DOHH2 (cell line): ENCODE data around the gene CLRN1.

Experiments used
- EZH2phosphoT487 ChIP-seq: fragments of 200-600 bp; sonication (generic); IDR thresholded peaks from 2 replicates; pipeline ENCODE4 v1.6.1; 2017; ENCODE audit warnings: borderline replicate concordance, mild to moderate bottlenecking, antibody characterized with exemption, low read length, moderate library complexity, mixed read lengths
- TF ChIP-seq, protein P1 (sequence below): fragments of 200-600 bp; sonication (generic); IDR thresholded peaks from one replicate; pipeline ENCODE4 v1.5.1; 2014; ENCODE audit warnings: antibody characterized with exemption, mild to moderate bottlenecking, low read depth, low read length; ENCODE audit not compliant: poor library complexity, severe bottlenecking

DNA sequence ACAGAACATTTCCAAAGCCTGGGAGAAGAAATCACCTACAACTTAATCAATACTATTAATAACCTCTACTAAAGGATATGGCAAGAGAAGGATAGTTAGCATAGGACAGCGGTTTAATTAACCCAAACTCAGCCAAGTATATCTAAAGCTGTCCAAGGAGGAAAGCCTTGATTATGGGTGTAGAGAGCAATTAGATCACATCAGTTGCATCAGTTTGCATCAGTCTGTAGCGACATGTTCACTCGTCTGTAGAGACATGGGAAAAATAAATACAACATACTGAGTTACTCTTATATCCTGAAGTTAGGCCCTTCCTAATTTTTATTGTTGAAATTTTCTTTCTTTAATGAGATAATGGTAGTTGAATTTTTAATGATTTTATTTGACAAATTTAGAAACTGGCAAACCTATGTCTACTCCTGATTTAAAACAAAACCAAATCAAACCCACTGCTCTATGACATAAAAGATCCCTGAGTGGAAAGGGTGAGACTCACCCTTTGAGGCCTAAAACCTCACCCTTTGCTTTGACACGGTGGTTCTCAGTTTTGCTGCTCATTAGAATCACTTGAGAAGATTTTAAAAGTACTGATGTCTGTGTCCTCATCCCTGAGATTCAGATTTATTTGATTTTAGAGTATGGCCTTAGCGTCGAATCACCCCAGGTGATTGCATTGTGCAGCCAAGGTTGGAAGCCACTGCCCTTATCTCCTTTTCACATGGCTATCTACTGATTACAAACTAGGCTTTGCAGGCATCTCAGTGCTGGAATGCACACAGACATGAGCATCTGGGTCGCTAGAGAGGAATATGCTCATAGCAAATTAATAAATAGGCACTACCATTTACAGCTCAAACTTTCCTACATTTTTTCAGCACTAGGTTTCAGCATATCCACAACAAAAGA lies 2.8 kb upstream of the CLRN1 start:
- TF ChIP-seq, protein P1, sequence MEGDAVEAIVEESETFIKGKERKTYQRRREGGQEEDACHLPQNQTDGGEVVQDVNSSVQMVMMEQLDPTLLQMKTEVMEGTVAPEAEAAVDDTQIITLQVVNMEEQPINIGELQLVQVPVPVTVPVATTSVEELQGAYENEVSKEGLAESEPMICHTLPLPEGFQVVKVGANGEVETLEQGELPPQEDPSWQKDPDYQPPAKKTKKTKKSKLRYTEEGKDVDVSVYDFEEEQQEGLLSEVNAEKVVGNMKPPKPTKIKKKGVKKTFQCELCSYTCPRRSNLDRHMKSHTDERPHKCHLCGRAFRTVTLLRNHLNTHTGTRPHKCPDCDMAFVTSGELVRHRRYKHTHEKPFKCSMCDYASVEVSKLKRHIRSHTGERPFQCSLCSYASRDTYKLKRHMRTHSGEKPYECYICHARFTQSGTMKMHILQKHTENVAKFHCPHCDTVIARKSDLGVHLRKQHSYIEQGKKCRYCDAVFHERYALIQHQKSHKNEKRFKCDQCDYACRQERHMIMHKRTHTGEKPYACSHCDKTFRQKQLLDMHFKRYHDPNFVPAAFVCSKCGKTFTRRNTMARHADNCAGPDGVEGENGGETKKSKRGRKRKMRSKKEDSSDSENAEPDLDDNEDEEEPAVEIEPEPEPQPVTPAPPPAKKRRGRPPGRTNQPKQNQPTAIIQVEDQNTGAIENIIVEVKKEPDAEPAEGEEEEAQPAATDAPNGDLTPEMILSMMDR = no peak
- no peak for TF ChIP-seq EZH2phosphoT487
